Measurements from ENCODE around the gene ANXA3.

- no peak for TF ChIP-seq CTCF (IDR thresholded peaks at IDR 0.05 in 8 of 11, conservative IDR thresholded peaks at IDR 0.05 in 3 of 11)
- no peak for TF ChIP-seq POLR2A (IDR thresholded peaks at IDR 0.05)
Measured at GRCh38 chr4:78648640-78649363, 97.2 kb downstream of the ANXA3 start.
